ENCODE results near the gene MYO7B.

DNA sequence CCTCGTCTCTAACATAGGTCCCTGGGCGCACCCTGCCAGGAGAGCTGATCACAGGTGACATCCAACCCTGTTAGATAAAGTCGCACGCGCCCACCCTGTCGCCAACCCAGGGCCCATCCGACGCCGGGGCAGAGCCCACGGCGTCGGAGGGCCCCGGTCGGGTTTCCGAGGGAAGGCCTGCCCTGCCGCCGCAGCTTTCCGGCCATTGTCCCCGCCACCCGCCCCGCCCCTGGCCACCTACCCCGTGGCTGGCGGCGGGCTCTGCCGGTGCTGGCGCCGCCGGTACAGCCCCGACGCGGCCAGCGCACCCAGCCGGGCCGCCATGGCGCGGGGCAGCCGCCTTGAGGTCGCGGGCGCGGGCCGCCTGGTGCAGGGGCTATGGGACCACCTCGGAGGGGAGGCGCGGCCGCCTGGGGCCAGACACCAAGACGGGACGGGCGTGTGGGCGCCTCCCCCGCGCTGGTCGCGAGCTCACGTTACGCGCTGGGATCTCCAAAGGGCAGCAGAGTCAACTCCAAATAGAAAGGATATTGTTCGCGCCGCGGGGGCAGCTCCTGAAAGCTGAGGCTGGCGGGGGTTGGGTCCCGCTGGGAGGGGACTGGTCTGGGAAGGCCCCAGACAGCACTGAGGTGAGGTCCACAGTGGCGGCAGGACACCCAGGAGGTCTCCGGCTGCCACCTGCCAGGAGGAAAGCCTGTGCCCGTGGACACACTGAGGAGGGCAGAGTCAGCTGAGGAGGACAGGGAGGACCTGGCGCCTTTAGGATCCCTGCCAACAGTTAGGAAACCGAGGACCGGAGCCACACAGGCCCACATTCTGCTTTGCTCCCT is 128.8 kb downstream of the MYO7B start:
- no peak for TF ChIP-seq NPAS2 (CRISPR knock-in tag; IDR thresholded peaks at IDR 0.05; ENCODE audit: borderline replicate concordance)
- TF ChIP-seq EP300 (IDR thresholded peaks at IDR 0.05), result no peak
- no peak for TF ChIP-seq BHLHE40 (IDR thresholded peaks at IDR 0.05; ENCODE audit: low read depth, low read length)
- TF ChIP-seq, protein P1, sequence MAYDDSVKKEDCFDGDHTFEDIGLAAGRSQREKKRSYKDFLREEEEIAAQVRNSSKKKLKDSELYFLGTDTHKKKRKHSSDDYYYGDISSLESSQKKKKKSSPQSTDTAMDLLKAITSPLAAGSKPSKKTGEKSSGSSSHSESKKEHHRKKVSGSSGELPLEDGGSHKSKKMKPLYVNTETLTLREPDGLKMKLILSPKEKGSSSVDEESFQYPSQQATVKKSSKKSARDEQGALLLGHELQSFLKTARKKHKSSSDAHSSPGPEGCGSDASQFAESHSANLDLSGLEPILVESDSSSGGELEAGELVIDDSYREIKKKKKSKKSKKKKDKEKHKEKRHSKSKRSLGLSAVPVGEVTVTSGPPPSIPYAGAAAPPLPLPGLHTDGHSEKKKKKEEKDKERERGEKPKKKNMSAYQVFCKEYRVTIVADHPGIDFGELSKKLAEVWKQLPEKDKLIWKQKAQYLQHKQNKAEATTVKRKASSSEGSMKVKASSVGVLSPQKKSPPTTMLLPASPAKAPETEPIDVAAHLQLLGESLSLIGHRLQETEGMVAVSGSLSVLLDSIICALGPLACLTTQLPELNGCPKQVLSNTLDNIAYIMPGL (CRISPR knock-in tag; IDR thresholded peaks at IDR 0.05; ENCODE audit: borderline replicate concordance), result no peak

All from A549 (cell line).